ENCODE data around the gene NRCAM.
"Not testable (repeated sequence)": the region's sequence is repeated elsewhere in the genome, so short reads cannot be mapped to it uniquely, and the experiment has no call there.

DNA sequence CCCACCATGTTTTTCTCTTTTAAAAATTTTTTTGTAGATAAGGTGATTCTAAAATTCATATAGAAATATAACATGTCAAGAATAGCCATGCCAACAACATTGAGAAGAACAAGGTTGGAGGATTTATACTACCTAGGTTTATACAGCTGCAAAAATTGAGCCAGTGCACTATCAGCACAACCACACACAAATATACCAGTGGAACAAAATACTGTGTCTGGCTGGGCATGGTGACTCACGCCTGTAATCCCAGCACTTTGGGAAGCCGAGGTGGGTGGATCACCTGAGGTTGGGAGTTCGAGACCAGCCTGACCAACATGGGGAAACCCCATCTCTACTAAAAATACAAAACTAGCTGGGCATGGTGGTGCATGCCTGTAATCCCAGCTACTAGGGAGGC lies 48.3 kb upstream of the NRCAM start:
- not testable (repeated sequence) for TF ChIP-seq POLR2AphosphoS5, SPI1, POLR2A, TAF1, POU2F2 (IDR thresholded peaks at IDR 0.05; ENCODE audit: low read depth, low read length)

Data from GM12891 (cell line).